GM18867 (cell line): ENCODE results near the gene SEMA4C.
"Not testable (repeated sequence)": the region's sequence is repeated elsewhere in the genome, so short reads cannot be mapped to it uniquely, and the experiment has no call there.

Experiments used
- ATAC-seq: cut with Tn5 transposase; IDR thresholded peaks from one replicate; pipeline ENCODE4 v1.9.1; 2021; ENCODE audit warnings: mild to moderate bottlenecking, moderate library complexity; ENCODE audit not compliant: unreplicated experiment

SEMA4C gene

GRCh38 chr2:96866986-96867755 lies 2.7 kb downstream of the SEMA4C start:
- no peak for ATAC-seq

GRCh38 chr2:96866586-96866985 lies 3.3 kb downstream of the SEMA4C start:
- ATAC-seq = no peak

- no peak for ATAC-seq
Observed at GRCh38 chr2:96866149-96866548, 3.7 kb downstream of the SEMA4C start.

GRCh38 chr2:96865654-96866053 lies 4.2 kb downstream of the SEMA4C start:
- ATAC-seq = no peak

GRCh38 chr2:96864343-96865091 lies 5.4 kb downstream of the SEMA4C start:
- ATAC-seq = no peak

GRCh38 chr2:96863575-96864342 lies 6.1 kb downstream of the SEMA4C start:
- no peak for ATAC-seq

- not testable (repeated sequence) for ATAC-seq
Observed at GRCh38 chr2:96863056-96863455, 6.8 kb downstream of the SEMA4C start.

- no peak for ATAC-seq
Observed at GRCh38 chr2:96861074-96861473, 8.8 kb downstream of the SEMA4C start.

GRCh38 chr2:96860065-96861029 lies 9.5 kb downstream of the SEMA4C start:
- ATAC-seq = no peak

GRCh38 chr2:96859681-96860064 lies 10.2 kb downstream of the SEMA4C start:
- ATAC-seq = no peak

- no peak for ATAC-seq
Observed at GRCh38 chr2:96859099-96859649, 10.7 kb downstream of the SEMA4C start.

GRCh38 chr2:96857667-96858372 lies 12.1 kb downstream of the SEMA4C start, which contains the start of gene ANKRD39:
ANKRD39 (minus strand) TSS chr2:96858016; CDS start chr2:96857987, 29 bp downstream.
- peak; percentile 91 for ATAC-seq

- no peak for ATAC-seq
Observed at GRCh38 chr2:96856776-96857666, 12.9 kb downstream of the SEMA4C start.

GRCh38 chr2:96853321-96853720 lies 16.6 kb downstream of the SEMA4C start:
- ATAC-seq = no peak

GRCh38 chr2:96852667-96853066 lies 17.2 kb downstream of the SEMA4C start:
- no peak for ATAC-seq

- no peak for ATAC-seq
Observed at GRCh38 chr2:96848264-96848663, 21.6 kb downstream of the SEMA4C start.

- ATAC-seq = no peak
Observed at GRCh38 chr2:96847586-96847985, 22.3 kb downstream of the SEMA4C start.

- no peak for ATAC-seq
Observed at GRCh38 chr2:96846825-96847224, 23.1 kb downstream of the SEMA4C start.
